ENCODE data around the gene TGM2.

TGM2 gene

GRCh38 chr20:38150335-38151170 lies 14.5 kb downstream of the TGM2 start:
- DNase-seq (ENCODE audit: low read depth, low spot score) = no peak

GRCh38 chr20:38148328-38149102 lies 16.6 kb downstream of the TGM2 start:
- no peak overlapping the region for H3K4me3 ChIP-seq (ENCODE audit: low read length)
- DNase-seq (ENCODE audit: low read depth, low spot score) = no peak

More at GRCh38 chr20:38150335-38151170, 14.5 kb downstream of the TGM2 start:
- no peak overlapping the region for H3K4me3 ChIP-seq (ENCODE audit: low read length)

- DNase-seq (ENCODE audit: low read depth, low spot score) = no peak
- no peak overlapping the region for H3K4me3 ChIP-seq (ENCODE audit: low read length)
Observed at GRCh38 chr20:38147751-38148150, 17.3 kb downstream of the TGM2 start.

- DNase-seq (ENCODE audit: low read depth, low spot score) = no peak
- H3K4me3 ChIP-seq (ENCODE audit: low read length) = no peak overlapping the region
Observed at GRCh38 chr20:38147163-38147562, 17.9 kb downstream of the TGM2 start.

GRCh38 chr20:38146628-38147027 lies 18.4 kb downstream of the TGM2 start:
- H3K4me3 ChIP-seq (ENCODE audit: low read length) = no peak overlapping the region
- DNase-seq (ENCODE audit: low read depth, low spot score) = no peak

GRCh38 chr20:38146156-38146555 lies 18.9 kb downstream of the TGM2 start:
- no peak for DNase-seq (ENCODE audit: low read depth, low spot score)
- no peak overlapping the region for H3K4me3 ChIP-seq (ENCODE audit: low read length)

- no peak overlapping the region for H3K4me3 ChIP-seq (ENCODE audit: low read length)
- no peak for DNase-seq (ENCODE audit: low read depth, low spot score)
Observed at GRCh38 chr20:38145729-38146075, 19.4 kb downstream of the TGM2 start.

- DNase-seq (ENCODE audit: low read depth, low spot score) = no peak
- H3K4me3 ChIP-seq (ENCODE audit: low read length) = no peak overlapping the region
Observed at GRCh38 chr20:38144974-38145728, 19.9 kb downstream of the TGM2 start.

- no peak for DNase-seq (ENCODE audit: low read depth, low spot score)
- H3K4me3 ChIP-seq (ENCODE audit: low read length) = no peak overlapping the region
Observed at GRCh38 chr20:38144598-38144973, 20.5 kb downstream of the TGM2 start.

GRCh38 chr20:38143646-38144554 lies 21.2 kb downstream of the TGM2 start:
- no peak for DNase-seq (ENCODE audit: low read depth, low spot score)
- H3K4me3 ChIP-seq (ENCODE audit: low read length) = no peak overlapping the region

GRCh38 chr20:38143238-38143645 lies 21.8 kb downstream of the TGM2 start:
- no peak overlapping the region for H3K4me3 ChIP-seq (ENCODE audit: low read length)
- no peak for DNase-seq (ENCODE audit: low read depth, low spot score)

- DNase-seq (ENCODE audit: low read depth, low spot score) = no peak
Observed at GRCh38 chr20:38141889-38142494, 23.1 kb downstream of the TGM2 start.

GRCh38 chr20:38141204-38141888 lies 23.7 kb downstream of the TGM2 start:
- DNase-seq (ENCODE audit: low read depth, low spot score) = no peak
- H3K4me3 ChIP-seq (ENCODE audit: low read length) = no peak overlapping the region

More at GRCh38 chr20:38141889-38142494, 23.1 kb downstream of the TGM2 start:
- no peak overlapping the region for H3K4me3 ChIP-seq (ENCODE audit: low read length)

GRCh38 chr20:38139977-38140753 lies 24.9 kb downstream of the TGM2 start:
- no peak overlapping the region for H3K4me3 ChIP-seq (ENCODE audit: low read length)

GRCh38 chr20:38139156-38139912 lies 25.7 kb downstream of the TGM2 start:
- H3K4me3 ChIP-seq (ENCODE audit: low read length) = no peak overlapping the region
- DNase-seq (ENCODE audit: low read depth, low spot score) = no peak

More at GRCh38 chr20:38139977-38140753, 24.9 kb downstream of the TGM2 start:
- no peak for DNase-seq (ENCODE audit: low read depth, low spot score)

GRCh38 chr20:38138086-38138778 lies 26.8 kb downstream of the TGM2 start:
- H3K4me3 ChIP-seq (ENCODE audit: low read length) = no peak overlapping the region
- no peak for DNase-seq (ENCODE audit: low read depth, low spot score)

Data from Jurkat, Clone E6-1 (cell line).